H1 (cell line): ENCODE data around the gene GP9. TPM values are rescaled to one million over a fixed set of nuclear protein-coding genes. Genes with fewer than 3 reads are reported as not detected.

Source experiments
- SP2 ChIP-seq: IDR thresholded peaks from 2 replicates; pipeline ENCODE4 v1.6.1; 2012; ENCODE audit warnings: mild to moderate bottlenecking, low read length, inconsistent platforms
- polyA plus RNA-seq, 7 experiments: library from polyadenylated mRNA; depleted of rRNA in 3 of 7; stranded (reverse) in 5 of 7; unstranded in 2 of 7; fragments of >200 nt in 5 of 7; fragments of 200-250 nt in 2 of 7; gene quantifications; 1 replicate in 5 of 7; 2 replicates in 1 of 7; 4 replicates in 1 of 7; pipeline versions ENCODE4 v1.2.1 to v1.2.3, GENCODE V29; 2011 to 2013; ENCODE audit warnings: missing spikeins in 2 of 7, mixed read lengths in 2 of 7
- total RNA-seq: library from RNA; stranded (reverse); fragmentation: NEBNext Ultra II Directional; extraction: Animal tissue kit (Norgen Biotek cat#: 25700); gene quantifications from 2 replicates; pipeline ENCODE4 v1.2.1, GENCODE V29; 2021

GP9 gene
- total and polyA plus RNA-seq, 2 of the 8 experiments (the other 6 are each of a cell fraction or from before 2014, with no cell fraction given), result not detected

- no peak for TF ChIP-seq SP2
These were observed 2.0 kb upstream of the GP9 start (continued) for GRCh38 chr3:129058441-129059200.
